ENCODE results near the gene NID1.
A peak's percentile ranks its signal among the peaks of the same experiment; 100 is the strongest.
"Not testable (repeated sequence)": the region's sequence is repeated elsewhere in the genome, so short reads cannot be mapped to it uniquely, and the experiment has no call there.

NID1 gene

DNA sequence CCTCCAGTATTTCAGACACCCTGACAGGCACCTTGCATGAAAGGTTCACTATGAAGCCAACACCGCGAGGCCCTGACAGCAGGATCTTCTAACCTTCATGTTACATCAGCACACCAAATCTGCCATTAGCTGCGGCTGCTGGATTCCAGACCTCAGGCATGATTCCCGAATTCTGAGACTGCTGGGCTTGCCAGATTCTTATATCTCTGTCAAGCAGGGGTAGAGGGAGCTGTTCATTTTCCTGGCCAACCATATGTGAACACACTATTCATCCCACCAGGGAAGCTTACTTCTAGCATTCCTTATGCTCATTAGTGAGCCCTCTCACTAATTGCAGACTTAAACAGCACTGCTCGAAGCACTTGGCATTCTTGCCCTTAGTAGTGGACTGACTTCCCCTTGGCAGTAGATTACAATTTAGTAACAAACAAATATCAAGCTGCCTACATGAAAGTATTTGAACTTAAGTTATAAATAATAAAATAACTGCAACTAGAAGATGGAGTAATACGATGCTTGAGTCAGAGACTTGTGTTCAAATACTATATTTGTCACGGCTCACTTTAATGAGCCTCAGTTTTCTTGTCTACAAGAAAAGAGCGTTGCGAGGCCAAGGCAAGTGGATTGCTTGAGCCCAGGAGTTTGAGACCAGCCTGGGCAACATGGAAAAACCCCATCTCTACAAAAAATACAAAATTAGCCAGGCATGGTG lies 43.3 kb downstream of the NID1 start:
- DNase-seq, result no peak

GRCh38 chr1:236020359-236021219 lies 44.3 kb downstream of the NID1 start:
- DNase-seq, result no peak

DNA sequence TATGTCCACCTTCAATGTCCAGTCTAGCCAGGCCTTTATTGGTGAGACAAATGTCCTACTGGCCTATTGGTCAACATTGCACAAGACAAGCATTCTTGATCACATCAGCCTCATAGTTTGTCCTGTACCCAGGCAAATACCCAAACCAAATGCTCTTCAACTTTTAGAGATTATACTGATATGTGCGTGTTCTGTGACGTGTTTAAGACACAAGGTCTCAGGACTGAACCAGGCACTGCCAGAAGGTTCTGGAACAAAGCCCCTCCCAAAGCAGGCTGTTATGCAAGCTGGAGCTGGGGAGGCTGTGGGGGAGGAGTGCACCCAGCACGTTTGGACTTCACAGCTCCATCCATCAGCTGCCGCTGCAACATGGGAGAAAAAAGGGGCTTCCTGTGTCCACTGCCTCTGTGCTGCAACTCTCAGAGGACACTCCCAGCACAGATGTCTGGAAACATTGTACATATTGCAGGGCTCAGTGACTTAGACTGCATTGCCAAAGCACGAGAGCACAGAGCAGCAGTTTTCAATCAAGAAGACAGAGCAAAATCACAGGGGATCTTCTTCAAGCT lies 45.9 kb downstream of the NID1 start:
- no peak for DNase-seq

- no peak for DNase-seq
These were observed 48.0 kb downstream of the NID1 start for GRCh38 chr1:236016782-236017400.

DNA sequence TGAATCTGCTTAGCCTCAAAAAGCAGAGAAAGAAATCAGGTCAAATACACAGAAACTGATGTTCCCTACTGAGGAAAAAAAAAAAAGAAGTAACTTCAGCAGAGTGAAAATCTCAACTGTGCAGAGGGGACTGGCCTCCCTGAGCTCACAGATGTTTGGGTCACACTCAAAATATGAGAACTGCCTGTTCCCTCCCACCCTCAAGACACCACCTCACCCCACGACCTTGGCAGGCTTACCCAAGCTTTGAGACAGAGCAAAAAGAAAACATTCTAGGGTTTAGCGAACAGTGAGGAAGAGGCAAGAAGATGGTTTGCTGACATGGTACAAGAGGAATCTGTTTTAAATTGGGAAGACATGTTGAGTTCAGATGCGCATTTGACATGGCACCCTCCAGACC lies 48.8 kb downstream of the NID1 start:
- no peak for DNase-seq

DNA sequence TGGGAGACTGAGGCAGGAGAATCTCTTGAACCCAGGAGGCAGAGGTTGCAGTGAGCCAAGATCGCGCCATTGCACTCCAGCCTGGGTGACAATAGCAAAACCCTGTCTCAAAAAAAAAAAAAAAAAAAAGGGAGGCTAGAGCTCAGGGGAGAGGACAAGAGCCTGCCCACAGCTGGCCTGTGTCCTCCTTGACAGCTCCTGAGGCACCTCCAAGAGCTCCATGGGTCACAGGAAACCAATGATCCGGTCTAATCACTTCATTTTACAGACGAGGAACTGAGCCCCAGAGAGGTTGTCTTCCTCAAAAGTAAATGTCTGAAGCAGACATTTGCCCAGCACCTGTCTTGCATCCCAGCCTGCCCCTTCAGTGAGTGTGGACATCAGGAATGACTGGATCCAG lies 49.4 kb downstream of the NID1 start:
- no peak for DNase-seq

DNA sequence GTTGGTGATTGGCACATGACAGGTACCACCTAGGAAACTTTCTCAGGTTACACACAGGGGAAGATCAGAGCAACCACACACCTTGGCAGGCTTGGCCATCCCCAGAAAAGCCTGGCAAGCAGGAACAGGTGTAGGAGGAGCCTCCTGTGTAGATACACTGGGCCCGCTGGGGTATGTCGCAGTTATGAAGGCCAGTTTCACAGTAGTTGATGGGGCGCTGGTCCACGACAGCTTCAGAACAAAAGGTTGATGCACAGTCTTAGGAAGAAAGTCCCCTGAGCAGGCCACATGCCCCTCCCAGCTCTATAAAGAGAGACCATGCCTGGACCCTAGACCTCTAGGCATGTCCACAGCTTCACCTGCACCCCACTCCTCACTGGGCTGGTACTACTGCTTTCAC lies 51.6 kb downstream of the NID1 start:
- DNase-seq, result no peak

GRCh38 chr1:236011641-236012040 lies 53.2 kb downstream of the NID1 start:
- DNase-seq, result no peak

DNA sequence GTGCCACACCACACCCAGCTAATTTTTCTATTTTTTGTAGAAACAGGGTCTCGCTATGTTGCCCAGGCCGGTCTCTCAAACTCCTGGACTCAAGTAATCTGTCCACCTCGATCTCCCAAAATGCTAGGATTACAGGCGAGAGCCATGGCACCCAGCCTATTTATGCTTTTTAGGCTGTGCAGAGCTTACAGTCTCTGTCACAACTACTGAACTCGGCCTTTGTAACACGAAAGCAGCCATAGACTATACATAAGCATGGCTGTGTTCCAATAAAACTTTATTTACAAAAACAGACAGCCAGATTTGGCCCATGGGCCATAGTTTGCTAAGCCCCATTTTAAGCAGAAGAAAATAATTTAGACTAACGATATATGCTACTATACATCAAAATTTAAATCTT lies 54.4 kb downstream of the NID1 start:
- no peak for DNase-seq

GRCh38 chr1:236009857-236010256 lies 55.0 kb downstream of the NID1 start:
- DNase-seq, result no peak

- DNase-seq, result no peak
These were observed 55.7 kb downstream of the NID1 start for GRCh38 chr1:236009191-236009590.

DNA sequence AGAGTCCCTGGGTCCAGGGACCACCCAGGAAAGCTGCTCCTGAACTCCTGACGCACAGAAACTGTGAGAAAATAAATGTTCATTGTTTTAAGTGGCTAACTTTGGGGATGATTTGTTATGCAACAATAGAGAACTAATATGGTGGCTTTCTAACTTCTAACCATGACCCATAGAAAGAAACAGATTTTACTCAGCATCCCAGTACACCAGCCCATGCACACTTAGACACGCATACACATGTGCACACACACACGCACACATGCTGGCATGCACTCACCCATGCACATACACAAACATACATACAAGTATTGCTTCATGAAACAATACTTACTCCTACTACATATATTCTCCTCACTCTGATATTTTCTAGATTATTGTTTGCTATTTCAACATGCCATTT lies 57.1 kb downstream of the NID1 start:
- DNase-seq, result no peak

DNA sequence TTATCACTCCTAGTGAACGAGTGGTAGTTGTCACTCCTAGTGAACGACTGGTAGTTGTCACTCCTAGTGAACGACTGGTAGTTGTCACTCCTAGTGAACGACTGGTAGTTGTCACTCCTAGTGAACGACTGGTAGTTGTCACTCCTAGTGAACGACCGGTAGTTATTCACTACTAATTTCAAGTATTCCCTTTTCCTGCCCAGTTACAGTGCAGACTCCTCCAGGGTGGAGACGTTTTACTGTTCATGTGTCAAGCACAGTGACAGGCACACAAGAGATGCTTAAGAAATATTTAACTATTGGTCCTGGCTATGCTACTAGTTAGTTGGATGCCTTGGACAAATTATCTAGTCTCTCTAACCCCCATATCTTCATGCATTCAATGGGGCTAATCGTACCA lies 61.8 kb downstream of the NID1 start:
- DNase-seq, result not testable (repeated sequence)

DNA sequence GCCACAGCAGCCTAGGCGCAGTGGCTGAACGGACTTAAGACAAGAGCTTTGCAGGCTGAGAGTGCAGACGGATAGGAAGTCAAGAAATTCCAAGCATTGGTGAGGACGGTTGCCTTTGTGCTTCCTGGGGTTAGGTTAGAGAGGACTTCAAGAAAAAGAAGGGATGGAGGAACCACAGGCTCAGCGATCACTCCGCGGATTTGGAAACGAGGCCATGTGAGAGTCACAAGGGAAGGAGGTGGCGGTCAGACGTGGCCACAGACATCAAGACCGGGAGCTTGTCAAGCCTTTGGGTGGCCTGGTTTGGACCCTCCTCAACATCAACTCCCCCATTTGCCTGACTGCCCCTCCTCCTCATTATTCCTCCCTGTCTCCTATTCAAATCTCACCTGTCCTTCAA lies 62.3 kb downstream of the NID1 start:
- no peak for DNase-seq

- no peak for DNase-seq
These were observed 62.9 kb downstream of the NID1 start for GRCh38 chr1:236002025-236002390.

GRCh38 chr1:236000781-236001180 lies 64.1 kb downstream of the NID1 start:
- no peak for DNase-seq

DNA sequence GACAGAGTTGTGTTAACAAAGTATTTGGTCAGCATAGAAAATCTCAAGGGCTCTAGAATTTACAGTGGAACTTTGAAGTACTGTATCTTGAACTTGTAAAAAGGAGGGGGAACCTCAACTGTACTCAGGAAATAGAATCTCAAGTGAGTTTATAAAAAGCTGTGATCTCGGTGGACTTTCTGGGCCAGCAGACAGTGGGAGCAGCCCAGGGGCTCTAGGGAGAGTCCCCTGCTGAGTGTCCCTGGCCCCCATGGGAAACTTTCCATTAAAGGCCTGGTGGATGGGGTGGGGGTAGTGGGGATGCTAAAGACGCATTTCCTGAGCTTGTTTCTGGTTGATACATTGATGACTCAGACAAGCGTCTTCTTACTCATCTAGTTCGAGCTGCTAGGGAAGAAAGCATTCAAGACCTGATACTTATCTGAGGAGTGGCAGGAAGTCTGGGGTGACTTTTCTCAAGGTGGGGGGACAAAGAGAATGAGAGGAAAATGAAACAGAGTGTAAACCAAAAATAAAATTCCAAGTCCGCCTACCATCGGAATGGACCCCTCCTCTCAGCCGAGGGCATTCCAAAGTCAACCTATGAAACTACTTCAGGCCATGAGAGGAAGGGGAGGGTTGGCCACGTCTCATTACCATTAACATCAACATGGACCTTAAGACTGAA lies 65.5 kb downstream of the NID1 start:
- DNase-seq, result peak in 5 of 6 experiments; percentile 7 to 49 (median 26)

GRCh38 chr1:235998812-235999211 lies 66.1 kb downstream of the NID1 start:
- no peak for DNase-seq

GRCh38 chr1:235997931-235998330 lies 67.0 kb downstream of the NID1 start:
- DNase-seq, result no peak

- DNase-seq, result no peak
These were observed 67.8 kb downstream of the NID1 start for GRCh38 chr1:235997049-235997448.

DNA sequence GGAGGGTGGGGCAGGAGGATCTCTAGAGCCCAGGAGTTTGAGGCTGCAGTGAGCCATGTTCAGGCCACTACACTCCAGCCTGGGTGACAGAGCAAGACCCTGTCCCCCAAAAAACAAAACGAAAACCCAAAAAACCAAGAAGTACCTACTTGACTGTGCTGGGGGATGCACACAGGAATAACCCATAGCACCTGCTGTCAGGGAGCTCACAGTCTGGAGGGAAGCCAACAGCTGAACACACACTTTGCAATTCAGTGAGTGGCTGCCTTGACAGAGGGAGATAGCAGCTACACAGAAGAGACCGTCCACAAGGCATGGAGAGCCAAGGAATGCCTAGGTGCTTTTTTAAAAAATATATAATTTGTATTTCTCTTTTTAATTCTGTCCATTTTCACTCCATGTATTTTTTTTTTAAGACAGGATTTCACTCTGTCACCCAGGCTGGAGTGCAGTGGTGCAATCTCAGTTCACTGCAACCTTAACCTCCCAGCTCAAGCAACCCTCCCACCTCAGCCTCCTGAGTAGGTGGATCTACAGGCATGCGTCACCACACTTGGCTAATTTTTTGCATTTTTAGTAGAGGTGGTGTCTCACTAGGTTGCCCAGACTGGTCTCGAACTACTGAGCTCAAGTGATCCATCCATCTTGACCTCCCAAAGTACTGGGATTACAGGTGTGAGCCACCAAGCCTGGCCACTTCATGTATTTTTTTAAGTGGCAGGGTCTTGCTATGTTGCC lies 68.7 kb downstream of the NID1 start:
- no peak for DNase-seq

DNA sequence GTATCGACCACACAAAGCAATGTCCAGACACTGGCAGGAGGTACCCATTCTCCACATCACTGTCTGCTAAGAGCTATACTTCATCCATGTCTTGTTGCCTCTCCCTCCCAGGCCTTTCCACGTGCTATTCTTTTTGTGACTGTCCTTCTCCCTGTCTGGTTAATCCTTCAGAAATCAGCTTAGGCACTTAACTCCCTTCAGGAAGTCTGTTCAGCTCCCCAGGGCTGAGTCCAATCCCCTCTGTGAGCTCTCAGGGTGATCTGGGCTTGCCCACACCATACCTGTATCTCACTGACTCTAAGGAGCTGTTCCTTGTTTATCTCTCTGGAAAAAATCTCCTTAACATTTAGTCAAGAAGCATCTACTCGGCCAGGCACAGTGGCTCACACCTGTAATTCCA lies 69.4 kb downstream of the NID1 start:
- DNase-seq, result no peak
